Mesendoderm (in vitro differentiated cells): ENCODE measurements around the gene LDHAL6B.

ENCODE experiments used
- DNase-seq: peaks from one replicate; pipeline ENCODE4 v3.0.0; 2013
- H2AK5ac ChIP-seq: 2 replicates; pipeline ENCODE4 v1.6.1; 2013; ENCODE audit warnings: low read length, inconsistent platforms
- H2BK120ac ChIP-seq: 2 replicates; pipeline ENCODE4 v1.6.1; 2013; ENCODE audit warnings: low read depth, mild to moderate bottlenecking, low read length, moderate library complexity, mixed read lengths
- H2BK15ac ChIP-seq: replicated peaks from 2 replicates; pipeline ENCODE4 v1.6.1; 2013; ENCODE audit warnings: low read depth, mild to moderate bottlenecking, moderate library complexity
- H2BK5ac ChIP-seq: 2 replicates; pipeline ENCODE4 v1.6.1; 2013; ENCODE audit warnings: low read length, inconsistent platforms
- H3K18ac ChIP-seq: 2 replicates; pipeline ENCODE4 v1.6.1; 2013; ENCODE audit warnings: mild to moderate bottlenecking, low read length, mixed read lengths
- H3K23ac ChIP-seq: one replicate; pipeline ENCODE4 v1.6.1; 2013; ENCODE audit warnings: low read length
- H3K27ac ChIP-seq: 2 replicates; pipeline ENCODE4 v1.5.1; 2013; ENCODE audit warnings: low read depth, mild to moderate bottlenecking, inconsistent platforms, low read length, moderate library complexity
- H3K27me3 ChIP-seq: 2 replicates; pipeline ENCODE4 v1.6.1; 2013; ENCODE audit warnings: low read length, control low read depth, mild to moderate bottlenecking, inconsistent platforms; ENCODE audit not compliant: insufficient read depth, poor library complexity
- H3K36me3 ChIP-seq: 2 replicates; pipeline ENCODE4 v1.6.1; 2013; ENCODE audit warnings: low read length, inconsistent platforms; ENCODE audit not compliant: control insufficient read depth, insufficient read depth
- H3K4ac ChIP-seq: one replicate; pipeline ENCODE4 v1.6.1; 2013; ENCODE audit warnings: low read depth, mild to moderate bottlenecking, low read length, moderate library complexity
- H3K4me1 ChIP-seq: 2 replicates; pipeline ENCODE4 v1.6.1; 2013; ENCODE audit warnings: low read depth, low read length, inconsistent platforms; ENCODE audit not compliant: control insufficient read depth
- H3K4me2 ChIP-seq: 2 replicates; pipeline ENCODE4 v1.6.1; 2013; ENCODE audit warnings: low read length
- H3K4me3 ChIP-seq: 2 replicates; pipeline ENCODE4 v1.5.1; 2013; ENCODE audit warnings: mild to moderate bottlenecking, low read length
- H3K56ac ChIP-seq: one replicate; pipeline ENCODE4 v1.6.1; 2013; ENCODE audit warnings: low read length
- H3K79me1 ChIP-seq: 2 replicates; pipeline ENCODE4 v1.6.1; 2013; ENCODE audit warnings: low read length, inconsistent platforms
- H3K79me2 ChIP-seq: 2 replicates; pipeline ENCODE4 v1.6.1; 2013; ENCODE audit warnings: mild to moderate bottlenecking, low read length; ENCODE audit not compliant: control insufficient read depth, insufficient read depth
- H3K9ac ChIP-seq: 2 replicates; pipeline ENCODE4 v1.6.1; 2013; ENCODE audit warnings: low read length, inconsistent platforms
- H4K5ac ChIP-seq: one replicate; pipeline ENCODE4 v1.6.1; 2013; ENCODE audit warnings: low read length
- H4K8ac ChIP-seq: one replicate; pipeline ENCODE4 v1.6.1; 2013; ENCODE audit warnings: low read depth, mild to moderate bottlenecking, control low read depth, low read length, moderate library complexity
- WGBS: extraction: QIAGEN DNeasy Blood & Tissue Kit; methylation state at CpG from one replicate; pipeline ENCODE4 v1.1.7; 2013; ENCODE audit warnings: low lambda C conversion rate, missing lambda C conversion rate; ENCODE audit not compliant: insufficient coverage; ENCODE audit errors: extremely low coverage; 5-methylcytosine and 5-hydroxymethylcytosine counted together

Gene LDHAL6B

GRCh38 chr15:59168536-59168935, 38.1 kb upstream of the LDHAL6B start:
- Histone ChIP-seq H3K36me3 (no peaks in the 10 kb centered on the region), H3K4me2 (no peak overlapping the region), H3K27ac (no peak overlapping the region), H3K27me3 (no peaks in the 10 kb centered on the region), H3K4me1 (no peaks in the 10 kb centered on the region), H3K4me3 (no peak overlapping the region), H3K79me1 (no peaks in the 10 kb centered on the region), H4K8ac (no peak overlapping the region), H2AK5ac (no peak overlapping the region), H2BK15ac (no peak overlapping the region), H2BK120ac (no peak overlapping the region), H2BK5ac (no peak overlapping the region), H3K4ac (no peak overlapping the region), H4K5ac (no peak overlapping the region), H3K79me2 (no peaks in the 10 kb centered on the region), H3K18ac (no peak overlapping the region), H3K56ac (no peak overlapping the region), H3K9ac (no peak overlapping the region), H3K23ac (no peak overlapping the region)
- WGBS, result no CpG with 5 or more reads among the region's 7 CpGs
- DNase-seq, result no peak

GRCh38 chr15:59169251-59169708, 37.4 kb upstream of the LDHAL6B start:
- H2BK15ac ChIP-seq, result no peak overlapping the region
- no peak overlapping the region for H3K4me3 ChIP-seq
- H2AK5ac ChIP-seq, result no peak overlapping the region
- no peak overlapping the region for H3K56ac ChIP-seq
- no peak overlapping the region for H3K18ac ChIP-seq
- no peaks in the 10 kb centered on the region for H3K27me3 ChIP-seq
- H3K79me2 ChIP-seq, result no peaks in the 10 kb centered on the region
- DNase-seq, result peak; percentile 14
- no peaks in the 10 kb centered on the region for H3K4me1 ChIP-seq
- no peak overlapping the region for H3K27ac ChIP-seq
- no CpG with 5 or more reads among the region's 3 CpGs for WGBS
- H3K4ac ChIP-seq, result no peak overlapping the region
- H3K23ac ChIP-seq, result no peak overlapping the region
- H4K5ac ChIP-seq, result no peak overlapping the region
- H3K9ac ChIP-seq, result no peak overlapping the region
- H2BK120ac ChIP-seq, result no peak overlapping the region
- no peaks in the 10 kb centered on the region for H3K79me1 ChIP-seq
- no peaks in the 10 kb centered on the region for H3K36me3 ChIP-seq
- no peak overlapping the region for H4K8ac ChIP-seq
- no peak overlapping the region for H2BK5ac ChIP-seq
- H3K4me2 ChIP-seq, result no peak overlapping the region

GRCh38 chr15:59170295-59171066, 36.2 kb upstream of the LDHAL6B start:
- H3K4ac ChIP-seq, result no peak overlapping the region
- no peaks in the 10 kb centered on the region for H3K36me3 ChIP-seq
- no peaks in the 10 kb centered on the region for H3K27me3 ChIP-seq
- no peak overlapping the region for H4K8ac ChIP-seq
- no peak overlapping the region for H3K27ac ChIP-seq
- no peak overlapping the region for H4K5ac ChIP-seq
- H3K79me2 ChIP-seq, result no peaks in the 10 kb centered on the region
- H3K23ac ChIP-seq, result no peak overlapping the region
- H3K4me2 ChIP-seq, result no peak overlapping the region
- H2BK15ac ChIP-seq, result no peak overlapping the region
- H3K79me1 ChIP-seq, result no peaks in the 10 kb centered on the region
- no peak overlapping the region for H3K18ac ChIP-seq
- H2BK120ac ChIP-seq, result no peak overlapping the region
- DNase-seq, result peak; percentile 55
- H2AK5ac ChIP-seq, result no peak overlapping the region
- no CpG with 5 or more reads among the region's 12 CpGs for WGBS
- H3K9ac ChIP-seq, result no peak overlapping the region
- peak overlapping the region; percentile 22 for H3K56ac ChIP-seq
- H2BK5ac ChIP-seq, result no peak overlapping the region
- H3K4me1 ChIP-seq, result no peaks in the 10 kb centered on the region
- no peak overlapping the region for H3K4me3 ChIP-seq

GRCh38 chr15:59171067-59171397, 35.6 kb upstream of the LDHAL6B start:
- Histone ChIP-seq H3K9ac (no peak overlapping the region), H4K8ac (no peak overlapping the region), H4K5ac (no peak overlapping the region), H2BK5ac (no peak overlapping the region), H3K27me3 (no peaks in the 10 kb centered on the region), H3K4me2 (no peak overlapping the region), H3K56ac (no peak overlapping the region), H3K4me1 (no peaks in the 10 kb centered on the region), H3K27ac (no peak overlapping the region), H3K36me3 (no peaks in the 10 kb centered on the region), H3K18ac (no peak overlapping the region), H3K23ac (no peak overlapping the region), H3K4me3 (no peak overlapping the region), H3K79me2 (no peaks in the 10 kb centered on the region), H2BK120ac (no peak overlapping the region), H3K4ac (no peak overlapping the region), H2BK15ac (no peak overlapping the region), H2AK5ac (no peak overlapping the region), H3K79me1 (no peaks in the 10 kb centered on the region)
- DNase-seq, result no peak
- no CpG with 5 or more reads among the region's 8 CpGs for WGBS

GRCh38 chr15:59172289-59172901, 34.2 kb upstream of the LDHAL6B start:
- Histone ChIP-seq H2BK15ac (no peak overlapping the region), H3K4me3 (no peak overlapping the region), H3K27me3 (no peaks in the 10 kb centered on the region), H2BK5ac (no peak overlapping the region), H3K4ac (no peak overlapping the region), H3K27ac (no peak overlapping the region), H3K79me2 (no peaks in the 10 kb centered on the region), H4K5ac (no peak overlapping the region), H4K8ac (no peak overlapping the region), H3K36me3 (no peaks in the 10 kb centered on the region), H2AK5ac (no peak overlapping the region), H3K18ac (no peak overlapping the region), H3K79me1 (no peaks in the 10 kb centered on the region), H3K4me2 (no peak overlapping the region), H3K9ac (no peak overlapping the region), H3K4me1 (no peaks in the 10 kb centered on the region), H3K23ac (no peak overlapping the region), H3K56ac (no peak overlapping the region), H2BK120ac (no peak overlapping the region)
- no CpG with 5 or more reads among the region's 7 CpGs for WGBS
- no peak for DNase-seq
